Tibial artery (tissue), 4 donors: ENCODE results near the gene CTCF.

Source experiments
- DNase-seq, 2 donors: peaks; one replicate each; pipeline ENCODE4 v3.0.0-alpha.2; 2019
- H3K27ac ChIP-seq, 2 donors: fragments of 200-600 bp; sonication (generic) in 1 of 2; 1 replicate in 1 of 2; 2 replicates in 1 of 2; pipeline ENCODE4 v1.5.1; 2018 to 2019; ENCODE audit warnings: mild to moderate bottlenecking in 1 of 2
- H3K27me3 ChIP-seq, 2 donors: fragments of 200-600 bp; sonication (generic) in 1 of 2; one replicate each; pipeline versions ENCODE4 v1.5.1 to v1.6.0; 2016 to 2019
- H3K36me3 ChIP-seq, 3 donors: fragments of 200-600 bp; sonication (generic) in 2 of 3; one replicate each; pipeline ENCODE4 v1.5.1; 2016 to 2019; ENCODE audit warnings: mild to moderate bottlenecking in 2 of 3
- H3K4me1 ChIP-seq, 4 donors: fragments of 200-600 bp; sonication (generic) in 2 of 4; 1 replicate in 3 of 4; 2 replicates in 1 of 4; pipeline ENCODE4 v1.5.1; 2016 to 2019
- H3K4me3 ChIP-seq, 2 donors: fragments of 200-600 bp; sonication (generic) in 1 of 2; 1 replicate in 1 of 2; 2 replicates in 1 of 2; pipeline ENCODE4 v1.5.1; 2018 to 2019; ENCODE audit warnings: mild to moderate bottlenecking in 2 of 2
- H3K9me3 ChIP-seq, 3 donors: fragments of 200-600 bp; sonication (generic) in 1 of 3; one replicate each; pipeline ENCODE4 v1.5.1; 2016 to 2019
- intact Hi-C: fragments of 100-400 bp; cut with DNase I; formaldehyde crosslinking; loops from one replicate; pipeline ENCODE4 v1.15.0; 2023; ENCODE audit warnings: low total_unique reads
- TF ChIP-seq, protein P1 (sequence below), 2 experiments: fragments of 200-600 bp in 1 of 2; fragments of 450-650 bp in 1 of 2; IDR thresholded peaks; one replicate each; pipeline ENCODE4 v1.5.1; 2017 to 2019; ENCODE audit warnings: antibody characterized with exemption in 2 of 2, mild to moderate bottlenecking in 1 of 2, moderate library complexity in 1 of 2

CTCF gene

DNA sequence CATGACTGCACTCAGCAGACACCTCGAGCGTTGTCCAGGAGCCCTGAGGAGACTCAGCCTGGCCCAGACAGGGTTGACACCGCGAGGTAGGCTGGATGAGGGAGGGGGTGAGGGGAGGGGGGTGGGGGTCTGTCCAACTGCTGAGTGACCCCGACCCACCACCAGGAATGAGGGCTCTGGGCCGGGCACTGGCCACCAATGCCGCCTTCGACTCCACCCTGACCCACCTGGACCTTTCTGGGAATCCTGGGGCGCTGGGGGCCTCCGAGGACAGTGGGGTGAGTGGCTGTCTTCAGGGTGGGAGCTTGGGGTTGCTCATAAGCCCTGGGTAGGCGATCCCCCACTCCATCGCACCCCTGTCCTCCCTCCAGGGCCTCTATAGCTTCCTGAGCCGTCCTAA, 85.4 kb downstream of the CTCF start:
- Histone ChIP-seq H3K4me1 (peaks cover 0 to 32% (median 16%) of the 10 kb centered on the region in 4 donors), H3K9me3 (no peaks in the 10 kb centered on the region), H3K36me3 (no peaks in the 10 kb centered on the region), H3K27me3 (peaks cover 7 to 84% of the 10 kb centered on the region in 2 donors), H3K4me3 (no peak overlapping the region), H3K27ac (no peak overlapping the region)
- intact Hi-C loops, result no loop called here
- TF ChIP-seq, protein P1, sequence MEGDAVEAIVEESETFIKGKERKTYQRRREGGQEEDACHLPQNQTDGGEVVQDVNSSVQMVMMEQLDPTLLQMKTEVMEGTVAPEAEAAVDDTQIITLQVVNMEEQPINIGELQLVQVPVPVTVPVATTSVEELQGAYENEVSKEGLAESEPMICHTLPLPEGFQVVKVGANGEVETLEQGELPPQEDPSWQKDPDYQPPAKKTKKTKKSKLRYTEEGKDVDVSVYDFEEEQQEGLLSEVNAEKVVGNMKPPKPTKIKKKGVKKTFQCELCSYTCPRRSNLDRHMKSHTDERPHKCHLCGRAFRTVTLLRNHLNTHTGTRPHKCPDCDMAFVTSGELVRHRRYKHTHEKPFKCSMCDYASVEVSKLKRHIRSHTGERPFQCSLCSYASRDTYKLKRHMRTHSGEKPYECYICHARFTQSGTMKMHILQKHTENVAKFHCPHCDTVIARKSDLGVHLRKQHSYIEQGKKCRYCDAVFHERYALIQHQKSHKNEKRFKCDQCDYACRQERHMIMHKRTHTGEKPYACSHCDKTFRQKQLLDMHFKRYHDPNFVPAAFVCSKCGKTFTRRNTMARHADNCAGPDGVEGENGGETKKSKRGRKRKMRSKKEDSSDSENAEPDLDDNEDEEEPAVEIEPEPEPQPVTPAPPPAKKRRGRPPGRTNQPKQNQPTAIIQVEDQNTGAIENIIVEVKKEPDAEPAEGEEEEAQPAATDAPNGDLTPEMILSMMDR (IDR thresholded peaks at IDR 0.05), result no peak
- DNase-seq, result no peak

- Histone ChIP-seq H3K4me3 (no peak overlapping the region), H3K4me1 (peaks cover 0 to 35% (median 18%) of the 10 kb centered on the region in 4 donors), H3K9me3 (no peaks in the 10 kb centered on the region), H3K27me3 (peaks cover 7 to 89% of the 10 kb centered on the region in 2 donors), H3K36me3 (no peaks in the 10 kb centered on the region), H3K27ac (no peak overlapping the region)
- TF ChIP-seq, protein P1 (IDR thresholded peaks at IDR 0.05), result no peak
- DNase-seq, result no peak
- intact Hi-C loops, result no loop called here
Observed at GRCh38 chr16:67648088-67648763, 85.9 kb downstream of the CTCF start.

GRCh38 chr16:67648764-67649407, 86.6 kb downstream of the CTCF start:
- no peak overlapping the region for H3K27ac ChIP-seq
- peaks cover 7 to 96% of the 10 kb centered on the region in 2 donors for H3K27me3 ChIP-seq
- peaks cover 0 to 41% (median 25%) of the 10 kb centered on the region in 4 donors for H3K4me1 ChIP-seq
- intact Hi-C loops, result no loop called here
- TF ChIP-seq, protein P1 (IDR thresholded peaks at IDR 0.05), result no peak
- no peak for DNase-seq
- H3K36me3 ChIP-seq, result no peaks in the 10 kb centered on the region
- H3K4me3 ChIP-seq, result no peak overlapping the region
- no peaks in the 10 kb centered on the region for H3K9me3 ChIP-seq

- intact Hi-C loops, result no loop called here
- Histone ChIP-seq H3K27me3 (peaks cover 7 to 100% of the 10 kb centered on the region in 2 donors), H3K36me3 (no peaks in the 10 kb centered on the region), H3K27ac (no peak overlapping the region), H3K9me3 (no peaks in the 10 kb centered on the region), H3K4me1 (peaks cover 0 to 44% (median 24%) of the 10 kb centered on the region in 4 donors), H3K4me3 (peak overlapping the region in 1 of 2 donors; percentile 10)
- TF ChIP-seq, protein P1 (IDR thresholded peaks at IDR 0.05), result no peak
- DNase-seq, result no peak
Observed at GRCh38 chr16:67649494-67649931, 87.2 kb downstream of the CTCF start.

DNA sequence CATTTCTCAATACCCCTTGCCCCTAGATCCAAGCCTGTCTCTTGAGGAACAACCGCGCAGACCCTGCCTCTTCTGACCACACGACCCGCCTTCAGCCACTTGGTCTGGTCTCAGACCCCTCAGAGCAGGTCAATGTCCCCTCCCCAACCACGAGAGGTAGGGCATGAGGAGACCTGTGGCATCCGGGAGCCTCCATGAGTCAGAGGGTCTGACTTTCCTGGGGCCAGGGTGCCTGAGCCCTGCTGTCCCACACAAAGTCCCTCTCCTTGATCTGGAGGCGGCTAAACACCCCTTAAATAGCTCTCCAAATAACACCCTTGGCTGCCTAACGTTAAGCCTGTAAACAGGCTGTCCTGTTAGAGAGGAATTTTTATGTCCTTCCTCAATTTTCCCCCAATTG, 87.7 kb downstream of the CTCF start:
- H3K9me3 ChIP-seq, result no peaks in the 10 kb centered on the region
- H3K27me3 ChIP-seq, result peaks cover 3 to 100% of the 10 kb centered on the region in 2 donors
- no peak overlapping the region for H3K27ac ChIP-seq
- intact Hi-C loops, result no loop called here
- H3K4me3 ChIP-seq, result no peak overlapping the region
- TF ChIP-seq, protein P1 (IDR thresholded peaks at IDR 0.05), result no peak
- DNase-seq, result no peak
- H3K4me1 ChIP-seq, result peaks cover 0 to 39% (median 19%) of the 10 kb centered on the region in 4 donors
- H3K36me3 ChIP-seq, result no peaks in the 10 kb centered on the region
